OCI-LY7 (cell line): ENCODE data around the gene TBPL2. TPM values are rescaled to one million over a fixed set of nuclear protein-coding genes. Genes with fewer than 3 reads are reported as not detected.

Source experiments
- BruUV-seq: library from RNA; stranded (reverse); fragments of 400-500 nt; replicated peaks from 2 replicates; lab custom pipeline; 2021; lab: Mats Ljungman, UMichigan
- CTCF ChIA-PET: fragments of 300-600 bp; sonication (Branson Sonifier 250); formaldehyde crosslinking; loops from one replicate; lab custom pipeline; 2022; ENCODE audit warnings: antibody characterized with exemption; ENCODE audit not compliant: unreplicated experiment; lab: Charles Lee
- POLR2A ChIA-PET: fragments of 300-600 bp; sonication (Branson Sonifier 250); formaldehyde crosslinking; loops from one replicate; lab custom pipeline; 2022; ENCODE audit warnings: antibody characterized with exemption; lab: Charles Lee
- DNase-seq: peaks from one replicate; pipeline ENCODE4 v3.0.0-alpha.2; 2015; ENCODE audit warnings: low spot score
- H2AFZ ChIP-seq: fragments of 200-600 bp; sonication (generic), shearing (Covaris generic); 2 replicates; pipeline ENCODE4 v1.6.1; 2014; ENCODE audit warnings: mild to moderate bottlenecking, antibody characterized with exemption, low read length, moderate library complexity
- H3K27ac ChIP-seq: fragments of 200-600 bp; sonication (generic); 2 replicates; pipeline ENCODE4 v1.5.1; 2014; ENCODE audit warnings: mixed run types, low read depth, mild to moderate bottlenecking, moderate library complexity, low read length, inconsistent platforms; ENCODE audit not compliant: poor library complexity, severe bottlenecking
- H3K36me3 ChIP-seq: fragments of 200-600 bp; sonication (generic); 2 replicates; pipeline ENCODE4 v1.6.1; 2014; ENCODE audit warnings: mild to moderate bottlenecking, antibody characterized with exemption, low read length, moderate library complexity, mixed read lengths; ENCODE audit not compliant: insufficient read depth
- H3K4me1 ChIP-seq: fragments of 200-600 bp; sonication (generic); 2 replicates; pipeline ENCODE4 v1.5.1; 2014; ENCODE audit warnings: mild to moderate bottlenecking, low read length; ENCODE audit not compliant: insufficient read depth, poor library complexity, severe bottlenecking
- H3K4me2 ChIP-seq: fragments of 200-600 bp; sonication (generic); 2 replicates; pipeline ENCODE4 v1.6.1; 2014; ENCODE audit warnings: mild to moderate bottlenecking, low read length
- H3K4me3 ChIP-seq: fragments of 200-600 bp; sonication (generic); 2 replicates; pipeline ENCODE4 v1.5.1; 2014; ENCODE audit warnings: mild to moderate bottlenecking, low read depth, low read length; ENCODE audit not compliant: poor library complexity, severe bottlenecking
- H3K79me2 ChIP-seq: fragments of 200-600 bp; sonication (generic); 2 replicates; pipeline ENCODE4 v1.6.1; 2016; ENCODE audit warnings: low read depth, mild to moderate bottlenecking, low read length, moderate library complexity, mixed read lengths; ENCODE audit not compliant: insufficient read depth
- H3K9me2 ChIP-seq: fragments of 200-600 bp; sonication (generic); 2 replicates; pipeline ENCODE4 v1.6.1; 2016; ENCODE audit warnings: mild to moderate bottlenecking, low read length, mixed read lengths; ENCODE audit not compliant: insufficient read depth
- H3K9me3 ChIP-seq: fragments of 200-600 bp; sonication (generic); 2 replicates; pipeline ENCODE4 v1.6.1; 2014; ENCODE audit warnings: mild to moderate bottlenecking, mixed run types, low read length, mixed read lengths
- H4K20me1 ChIP-seq: fragments of 200-600 bp; sonication (generic); 2 replicates; pipeline ENCODE4 v1.6.1; 2014; ENCODE audit warnings: mild to moderate bottlenecking, antibody characterized with exemption, low read length, moderate library complexity, mixed read lengths; ENCODE audit not compliant: insufficient read depth
- EZH2phosphoT487 ChIP-seq: fragments of 200-600 bp; sonication (generic); IDR thresholded peaks from 2 replicates; pipeline ENCODE4 v1.6.1; 2018; ENCODE audit warnings: low read depth, borderline replicate concordance, mild to moderate bottlenecking, mixed run types, antibody characterized with exemption, low read length, moderate library complexity, mixed read lengths
- intact Hi-C: fragments of 100-400 bp; cut with micrococcal nuclease; formaldehyde crosslinking; loops from one replicate; pipeline ENCODE4 v1.10.0; 2022; ENCODE audit not compliant: unreplicated experiment
- total RNA-seq, 2 experiments: library from RNA; depleted of rRNA in 1 of 2; stranded (reverse); fragments of >200 nt in 1 of 2; shearing (Covaris generic) in 1 of 2; gene quantifications; 2 replicates each; pipeline ENCODE4 v1.2.3, GENCODE V29; 2014 to 2022
- TF ChIP-seq, protein P1 (sequence below): fragments of 200-600 bp; sonication (generic); conservative IDR thresholded peaks from 2 replicates; pipeline ENCODE4 v1.5.1; 2014; ENCODE audit warnings: mild to moderate bottlenecking, antibody characterized with exemption, low read length, moderate library complexity, mixed read lengths

TBPL2 gene
- total RNA-seq, 2 experiments from 2014 or later = not detected

DNA sequence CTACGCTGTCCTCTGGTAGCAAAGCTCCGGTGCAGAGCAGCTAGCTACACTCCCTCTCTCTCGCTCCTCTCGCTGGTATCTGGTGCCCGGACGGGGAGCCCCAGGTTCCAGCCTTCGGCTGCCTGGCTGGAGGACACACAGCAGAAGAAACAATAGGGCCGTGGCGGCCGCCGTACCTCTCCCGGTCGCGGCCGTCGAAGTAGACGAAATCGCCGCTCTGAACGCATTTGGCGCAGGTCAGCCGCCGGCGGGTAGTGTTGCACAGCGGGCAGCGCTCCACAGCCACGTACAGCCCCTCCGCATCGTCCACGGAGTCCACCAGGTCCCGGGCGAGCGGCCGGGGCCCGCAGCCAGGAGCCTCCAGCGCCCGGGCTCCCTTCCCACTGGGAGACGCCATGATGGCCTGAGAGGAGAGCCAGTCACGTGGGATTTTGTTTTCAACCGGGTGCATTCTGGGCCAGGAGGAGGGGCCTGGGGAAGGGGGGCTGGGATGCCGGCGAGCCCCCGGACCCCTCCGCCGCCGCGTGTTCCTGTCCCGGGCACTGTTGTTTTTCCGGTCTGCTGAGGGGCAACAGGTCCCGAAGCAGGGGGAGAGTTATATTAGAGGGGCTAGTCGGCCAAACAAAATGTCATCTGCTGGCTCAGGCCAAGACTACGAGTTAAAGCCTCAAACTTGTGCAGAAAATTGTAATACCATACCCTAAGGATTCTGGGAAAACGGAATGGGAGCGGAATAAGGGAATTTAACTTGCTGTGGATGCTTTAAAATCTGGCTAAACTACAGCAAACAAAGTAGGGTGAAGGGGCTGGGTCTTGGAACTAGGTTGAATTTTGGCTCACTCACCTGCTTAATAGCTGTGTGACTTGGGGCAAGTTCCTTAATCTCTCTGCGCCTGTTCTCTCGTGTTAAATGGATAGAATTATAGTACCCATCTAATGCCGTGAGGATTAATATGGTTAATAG lies 28.7 kb downstream of the TBPL2 start, which contains the start of gene ATG14:
Gene ATG14 (minus strand): TSS at position 405 of the 964 bp plus-strand sequence. CDS start 8 bp downstream, at position 397.
- intact Hi-C loops = loop anchor here (5.0 kb wide), 1 partner anchor 139 kb away; the partner anchor contains the start of gene FBXO34
- no peak for TF ChIP-seq EZH2phosphoT487
- TF ChIP-seq, protein P1, sequence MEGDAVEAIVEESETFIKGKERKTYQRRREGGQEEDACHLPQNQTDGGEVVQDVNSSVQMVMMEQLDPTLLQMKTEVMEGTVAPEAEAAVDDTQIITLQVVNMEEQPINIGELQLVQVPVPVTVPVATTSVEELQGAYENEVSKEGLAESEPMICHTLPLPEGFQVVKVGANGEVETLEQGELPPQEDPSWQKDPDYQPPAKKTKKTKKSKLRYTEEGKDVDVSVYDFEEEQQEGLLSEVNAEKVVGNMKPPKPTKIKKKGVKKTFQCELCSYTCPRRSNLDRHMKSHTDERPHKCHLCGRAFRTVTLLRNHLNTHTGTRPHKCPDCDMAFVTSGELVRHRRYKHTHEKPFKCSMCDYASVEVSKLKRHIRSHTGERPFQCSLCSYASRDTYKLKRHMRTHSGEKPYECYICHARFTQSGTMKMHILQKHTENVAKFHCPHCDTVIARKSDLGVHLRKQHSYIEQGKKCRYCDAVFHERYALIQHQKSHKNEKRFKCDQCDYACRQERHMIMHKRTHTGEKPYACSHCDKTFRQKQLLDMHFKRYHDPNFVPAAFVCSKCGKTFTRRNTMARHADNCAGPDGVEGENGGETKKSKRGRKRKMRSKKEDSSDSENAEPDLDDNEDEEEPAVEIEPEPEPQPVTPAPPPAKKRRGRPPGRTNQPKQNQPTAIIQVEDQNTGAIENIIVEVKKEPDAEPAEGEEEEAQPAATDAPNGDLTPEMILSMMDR = no peak
- H2AFZ ChIP-seq = peak within 1 kb of the TSS; percentile 100
- H3K4me2 ChIP-seq = peak within 1 kb of the TSS; percentile 97
- H3K9me3 ChIP-seq = no peaks in the 10 kb centered on the region
- peak within 1 kb of the TSS; percentile 92 for H3K4me3 ChIP-seq
- H3K9me2 ChIP-seq = 0 out of 2 replicates have a peak, but pooled peaks cover 3% of the 10 kb centered on the region
- ChIA-PET CTCF (no interaction called here), POLR2A (interaction anchor here (0.5 to 1.9 kb wide), 3 partner anchors 12 to 381 kb away, joined by 3 to 4 read pairs (median 3); no protein-coding TSS in a partner anchor)
- H4K20me1 ChIP-seq = no peaks in the 10 kb centered on the region
- H3K36me3 ChIP-seq = no peaks in the 10 kb centered on the region
- peaks cover 20% of the 10 kb centered on the region for H3K4me1 ChIP-seq
- H3K27ac ChIP-seq = peak within 1 kb of the TSS; percentile 23
- peak; percentile 86 for DNase-seq
- peaks cover 16% of the 10 kb centered on the region; the same call in 1 of the 2 replicates for H3K79me2 ChIP-seq
- TSS peak; percentile 94 for BruUV-seq

DNA sequence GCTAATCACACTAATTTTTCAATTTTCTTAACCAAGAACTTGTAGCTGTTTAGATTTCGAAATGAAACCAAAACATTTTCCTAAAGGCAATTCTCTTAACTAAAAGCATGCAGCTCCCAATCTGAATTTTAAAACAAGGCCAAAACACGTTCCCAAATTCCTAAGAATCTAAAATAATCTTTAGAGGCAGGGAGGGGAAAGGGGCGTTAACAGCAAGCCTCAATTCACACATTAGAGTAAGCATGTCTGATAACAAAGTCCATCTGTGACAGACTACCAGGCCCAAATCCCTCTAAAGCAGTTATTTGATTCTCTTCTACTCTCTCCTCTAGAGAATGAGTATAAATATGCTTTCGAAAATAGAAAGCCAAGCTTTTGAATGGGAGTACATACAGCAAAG lies 29.5 kb downstream of the TBPL2 start:
- Histone ChIP-seq H3K79me2 (peaks cover 16% of the 10 kb centered on the region; the same call in 1 of the 2 replicates), H3K36me3 (no peaks in the 10 kb centered on the region), H3K4me1 (peaks cover 20% of the 10 kb centered on the region), H3K4me2 (peak overlapping the region; percentile 97), H2AFZ (peak overlapping the region; percentile 100), H3K9me3 (no peaks in the 10 kb centered on the region), H3K4me3 (peak overlapping the region; percentile 92), H3K27ac (no peak overlapping the region), H3K9me2 (0 out of 2 replicates have a peak, but pooled peaks cover 3% of the 10 kb centered on the region), H4K20me1 (no peaks in the 10 kb centered on the region; the same call in 1 of the 2 replicates)
- no peak for TF ChIP-seq EZH2phosphoT487
- TF ChIP-seq, protein P1 = no peak
- DNase-seq = no peak
- ChIA-PET CTCF (no interaction called here), POLR2A (interaction anchor here (0.5 to 1.9 kb wide), 7 partner anchors 13 to 380 kb away, joined by 3 to 4 read pairs (median 3); no protein-coding TSS in a partner anchor)
- intact Hi-C loops = loop anchor here (5.0 kb wide), 1 partner anchor 139 kb away; the partner anchor contains the start of gene FBXO34
- BruUV-seq = no TSS peak
